DMS153 (cell line): ENCODE data around the gene SPATA6L.
A peak's percentile ranks its signal among the peaks of the same experiment; 100 is the strongest.

Source experiments
- DNase-seq: peaks from one replicate; lab custom pipeline; 2025; lab: John Stamatoyannopoulos, UW

SPATA6L gene, protein sequence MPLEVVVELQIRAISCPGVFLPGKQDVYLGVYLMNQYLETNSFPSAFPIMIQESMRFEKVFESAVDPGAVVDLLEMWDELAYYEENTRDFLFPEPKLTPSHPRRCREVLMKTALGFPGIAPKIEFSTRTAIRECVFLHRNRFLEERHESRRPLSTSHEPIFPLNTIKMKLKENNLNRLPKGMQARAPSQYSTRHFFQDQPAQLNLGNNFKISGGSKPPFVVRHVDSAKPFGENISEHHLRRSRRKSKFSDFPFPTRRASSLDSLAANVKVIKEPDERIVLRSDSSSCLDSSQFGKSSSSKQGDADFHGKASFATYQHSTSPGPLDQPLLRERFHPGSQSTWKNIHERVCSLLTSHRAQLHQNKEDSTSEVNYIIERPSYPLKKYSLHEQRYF

DNA sequence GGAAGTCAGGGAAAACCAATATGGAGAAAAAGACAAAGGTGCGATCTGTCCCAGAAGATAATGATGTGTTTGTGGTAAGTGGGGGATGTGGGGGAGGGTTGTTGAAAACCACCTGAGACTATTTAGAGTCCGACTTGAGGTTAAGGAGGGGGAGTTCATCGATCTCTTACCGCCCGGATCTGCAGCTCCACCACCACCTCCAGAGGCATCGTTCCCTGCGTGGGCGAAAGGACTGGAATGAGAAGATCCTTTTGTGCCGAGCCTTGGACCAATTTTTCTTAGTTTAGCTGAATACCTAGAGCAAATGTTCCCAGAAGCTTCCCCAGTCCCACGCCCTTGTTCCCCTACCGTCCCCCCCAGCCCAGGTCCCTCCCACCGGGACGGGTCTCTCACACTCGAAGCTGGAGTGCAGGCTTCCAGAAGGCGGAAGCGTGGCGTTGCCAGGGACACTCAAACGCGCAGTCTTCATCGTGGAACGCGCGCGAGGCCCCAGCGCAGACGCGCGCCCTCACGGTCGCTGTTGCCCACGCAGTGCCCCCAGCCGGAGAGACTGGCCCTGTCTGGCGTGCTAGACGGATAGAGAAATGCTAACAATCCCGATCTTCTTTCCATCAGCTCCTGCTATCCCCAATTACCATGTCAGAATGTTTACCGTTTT is at the start of gene SPATA6L:
SPATA6L (minus strand) TSS at position 439 of the 658 bp plus-strand sequence; CDS start at position 209, 230 bp downstream.
- DNase-seq: peak; percentile 64

DNA sequence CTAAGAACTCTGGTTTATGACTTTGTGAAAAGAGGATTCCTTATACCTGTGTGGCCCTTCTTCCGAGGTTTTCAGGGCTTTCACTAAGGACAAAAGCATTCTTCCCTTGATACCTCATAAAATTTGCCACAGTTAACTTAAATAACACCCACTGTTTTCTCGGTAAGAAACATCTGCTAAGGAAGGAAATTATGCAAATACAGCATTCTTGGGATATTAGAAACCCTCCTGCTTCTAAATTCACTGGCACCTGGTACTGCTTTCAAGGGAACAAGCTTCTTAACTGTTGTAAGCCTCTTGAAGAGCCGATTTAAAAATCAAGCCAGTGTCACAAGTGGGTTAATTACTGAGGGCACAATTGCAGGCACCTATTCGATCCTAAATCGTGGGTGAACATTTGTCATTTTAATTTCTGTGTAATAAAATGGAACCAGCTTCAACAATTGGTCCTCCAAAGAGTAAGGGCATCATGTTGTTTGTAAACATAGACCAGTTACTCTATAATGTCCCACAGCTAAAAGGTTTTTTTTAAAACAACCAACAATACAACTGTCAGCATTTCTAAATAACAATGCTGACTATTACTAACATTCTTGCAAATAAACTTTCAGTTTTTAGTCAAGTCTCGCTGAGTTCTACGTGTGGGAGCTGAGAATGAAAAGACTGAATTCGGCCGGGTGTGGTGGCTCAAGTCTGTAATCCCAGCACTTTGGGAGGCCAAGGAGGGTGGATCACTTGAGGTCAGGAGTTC is 48.2 kb upstream of the SPATA6L start:
- no peak for DNase-seq

DNA sequence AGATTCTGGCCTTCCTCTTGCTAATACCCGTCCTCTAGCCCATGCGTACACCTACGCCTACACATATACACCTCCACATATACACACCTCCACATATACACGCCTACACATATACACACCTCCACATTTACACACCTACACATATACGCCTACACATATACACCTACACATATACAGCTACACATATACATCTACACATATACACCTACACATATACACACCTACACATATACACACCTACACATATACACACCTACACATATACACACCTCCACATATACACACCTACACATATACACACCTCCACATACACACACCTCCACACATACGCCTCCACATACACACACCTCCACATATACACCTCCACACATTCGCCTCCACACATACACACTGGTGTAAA is 47.6 kb upstream of the SPATA6L start:
- no peak for DNase-seq

DNA sequence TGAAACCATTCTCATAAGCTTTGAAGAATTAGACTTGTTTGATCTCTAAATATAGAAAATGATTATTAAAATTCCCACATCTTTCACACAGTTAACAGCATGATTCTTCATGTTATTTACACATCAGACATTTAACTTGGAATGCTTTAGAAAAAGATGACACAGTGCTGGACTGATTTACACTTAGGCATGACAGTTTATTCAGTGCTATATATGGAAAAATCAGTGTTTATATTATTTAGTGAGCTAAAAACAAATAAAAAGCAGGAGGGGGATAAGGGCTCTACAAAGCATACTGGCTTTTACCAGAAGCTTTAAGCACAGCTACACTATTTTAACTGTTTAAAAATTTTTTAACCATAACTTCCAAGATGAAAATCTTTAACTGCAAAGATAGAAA is 43.1 kb upstream of the SPATA6L start:
- no peak for DNase-seq

DNA sequence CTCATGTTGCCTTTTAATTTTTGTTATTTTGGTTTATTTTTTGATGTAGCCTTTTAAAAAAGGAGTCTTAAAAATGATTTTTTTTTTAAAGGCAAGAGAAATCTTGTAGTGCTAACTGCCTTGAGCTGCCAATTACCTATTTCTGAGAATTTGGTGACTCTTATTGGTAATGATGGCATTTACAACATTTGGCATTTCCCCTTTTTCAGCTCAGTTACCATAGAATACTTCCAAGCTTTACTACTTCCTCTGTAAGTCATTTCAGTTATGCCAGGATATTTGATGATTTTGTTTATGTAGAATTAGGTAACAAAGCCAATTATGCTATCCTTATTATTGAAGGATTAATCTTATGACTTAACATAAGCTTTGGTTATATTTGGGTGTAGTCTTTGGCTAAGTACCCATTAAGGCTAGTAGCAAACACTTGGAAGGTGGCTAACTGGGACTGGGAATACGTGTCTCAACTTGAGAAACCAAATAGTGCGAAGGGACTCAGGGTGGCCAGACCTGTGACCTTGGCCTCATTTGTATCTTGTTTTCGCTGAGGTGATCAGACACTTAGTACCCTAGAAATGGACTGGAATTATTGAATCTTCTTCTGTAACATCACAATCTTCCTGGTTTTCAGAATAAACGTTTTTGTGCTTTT is 40.8 kb upstream of the SPATA6L start:
- DNase-seq: no peak

DNA sequence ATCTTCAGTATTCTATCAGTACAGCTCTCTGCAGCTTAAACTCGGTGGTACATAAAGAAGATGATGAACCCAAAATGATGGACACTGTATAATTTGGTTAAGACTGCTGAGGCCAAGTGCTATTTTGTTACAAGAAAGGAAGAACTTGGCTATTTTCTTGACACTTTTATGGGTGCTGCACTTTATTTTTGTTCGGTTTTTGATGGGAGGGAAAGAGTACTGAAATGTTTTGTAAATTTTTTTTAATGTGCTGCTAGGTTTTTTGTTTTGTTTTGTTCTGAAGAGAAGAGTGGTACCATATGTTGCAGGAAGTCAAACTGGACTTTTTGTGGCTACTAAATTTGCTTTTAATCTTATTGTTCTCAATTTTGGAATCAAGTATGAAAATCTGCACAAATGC is 39.7 kb upstream of the SPATA6L start:
- no peak for DNase-seq

DNA sequence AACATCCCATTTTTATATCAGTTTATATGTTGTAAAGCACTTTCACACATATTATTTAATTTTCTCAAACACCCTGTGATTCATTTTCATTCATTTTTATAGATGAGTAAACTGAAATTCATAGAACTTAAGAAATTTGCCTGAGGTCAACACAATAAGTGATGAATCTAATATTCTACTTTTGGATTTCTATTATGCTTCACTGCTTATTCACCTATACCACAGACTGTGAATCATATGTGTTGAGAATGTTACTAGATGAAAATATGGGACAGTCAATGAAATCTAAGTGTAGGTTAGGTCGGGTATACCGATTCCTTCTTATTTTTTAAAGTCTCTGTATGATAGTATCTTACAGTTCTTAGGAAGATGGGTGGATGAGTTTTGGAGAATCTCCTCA is 37.8 kb upstream of the SPATA6L start:
- DNase-seq: no peak

DNA sequence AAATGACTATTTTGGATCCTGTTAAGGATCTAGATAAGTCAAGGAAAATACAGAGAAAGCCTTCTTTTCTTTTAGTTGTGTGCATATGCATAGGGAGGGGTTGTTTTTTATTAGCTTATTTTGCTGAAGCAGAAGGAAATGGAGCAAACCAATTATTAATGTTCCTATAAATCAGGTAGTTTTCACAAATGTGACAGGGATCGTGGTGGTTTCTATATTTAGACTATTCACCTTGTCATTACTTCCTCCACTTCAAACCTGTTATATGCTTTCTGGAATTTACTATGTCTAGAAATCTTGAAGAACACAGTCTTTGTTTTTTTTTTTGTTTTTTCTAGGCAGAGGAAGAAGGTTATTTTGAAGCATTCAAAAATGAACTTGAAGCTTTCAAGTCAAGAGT is 35.2 kb upstream of the SPATA6L start:
- DNase-seq: no peak

DNA sequence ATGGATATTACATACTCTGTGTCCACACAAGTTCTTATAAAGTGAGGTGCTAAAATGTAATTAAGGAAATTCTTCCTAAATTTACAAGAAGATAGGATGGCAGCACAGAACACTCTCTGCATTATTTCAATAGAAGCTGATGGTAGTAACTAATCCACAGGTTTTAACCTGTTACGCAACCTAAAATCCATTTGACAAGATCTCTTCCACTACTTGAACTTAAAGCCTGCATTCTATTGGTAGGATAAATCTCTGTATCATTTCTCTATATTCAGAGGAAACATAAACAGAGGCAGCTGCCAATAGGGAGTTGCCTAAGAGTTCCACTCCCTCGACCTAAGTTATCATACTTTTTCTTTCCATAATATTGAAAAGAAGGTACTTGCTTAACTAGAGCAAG is 34.7 kb upstream of the SPATA6L start:
- DNase-seq: no peak

DNA sequence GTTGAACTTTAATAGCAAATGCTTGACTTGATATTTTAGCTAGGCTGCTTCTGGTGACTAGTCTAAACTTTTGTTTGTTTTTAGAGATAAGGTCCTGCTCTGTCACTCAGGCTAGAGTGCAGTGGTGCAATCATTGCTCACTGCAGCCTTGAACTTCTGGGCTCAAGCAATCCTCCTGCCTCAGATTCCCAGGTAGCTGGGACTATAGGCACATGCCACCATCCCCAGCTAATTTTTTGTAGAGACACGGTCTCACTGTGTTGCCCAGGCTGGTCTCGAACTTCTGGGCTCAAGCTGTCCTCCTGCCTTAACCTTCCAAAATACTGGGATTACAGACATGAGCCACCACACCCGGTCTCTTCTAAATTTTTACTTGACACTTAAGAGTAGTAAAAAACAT is 33.8 kb upstream of the SPATA6L start:
- DNase-seq: no peak

DNA sequence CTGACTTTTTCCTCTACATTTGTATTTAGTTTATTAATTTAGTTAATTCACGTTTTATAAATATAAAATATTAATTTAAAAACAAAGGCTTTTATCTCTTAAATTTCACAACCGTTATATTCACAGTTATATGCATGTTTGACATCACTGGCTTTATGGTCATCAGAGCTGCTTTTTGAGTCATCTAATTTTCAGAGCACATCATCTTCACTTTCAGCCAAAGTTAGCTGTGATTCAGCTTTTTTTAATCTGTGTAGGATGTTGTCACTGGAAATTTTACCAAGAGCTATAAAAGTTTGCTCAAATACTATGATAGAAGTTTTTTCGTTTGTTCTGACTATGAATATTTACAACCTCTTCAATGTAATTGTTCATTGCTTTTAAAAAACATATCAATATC is 25.5 kb upstream of the SPATA6L start:
- no peak for DNase-seq

DNA sequence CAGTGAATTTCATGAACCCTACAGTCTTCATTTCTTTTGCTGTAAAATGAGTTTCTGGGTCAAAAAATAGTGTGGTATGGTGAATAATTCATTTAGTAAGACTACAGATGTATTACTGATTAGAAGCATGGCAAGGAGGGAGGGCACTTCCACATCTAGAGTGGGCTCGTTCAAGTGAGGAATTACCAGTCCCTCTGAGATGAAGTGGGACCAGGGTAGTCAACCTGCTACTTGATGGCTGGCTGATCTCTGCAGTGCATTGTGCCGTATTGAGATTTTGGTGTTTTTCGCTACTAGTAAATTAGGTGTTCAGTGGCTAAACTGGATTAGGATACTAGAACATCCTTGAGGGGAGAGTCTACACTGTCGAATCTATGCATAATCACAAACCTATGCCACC is 23.9 kb upstream of the SPATA6L start:
- DNase-seq: no peak

DNA sequence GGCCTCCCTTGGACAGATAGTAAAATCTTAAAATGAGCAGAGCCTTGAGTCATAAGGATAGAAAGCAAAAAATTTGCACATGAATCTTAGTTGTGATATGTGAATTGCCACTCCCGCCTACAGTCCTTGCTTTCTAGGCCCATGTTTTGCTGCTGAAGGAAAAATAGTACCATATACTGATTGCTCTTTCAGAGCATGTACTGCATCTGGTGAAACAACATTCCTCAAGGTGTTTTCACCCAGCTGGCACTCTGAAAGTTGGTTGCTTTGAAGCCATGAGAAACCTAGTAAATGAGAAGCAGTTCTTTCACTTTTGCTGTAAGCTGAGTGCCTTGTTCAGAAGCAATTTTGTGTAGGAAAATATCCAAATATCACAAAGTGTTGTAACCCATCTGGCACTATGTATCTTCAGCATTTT is 23.4 kb upstream of the SPATA6L start:
- no peak for DNase-seq

DNA sequence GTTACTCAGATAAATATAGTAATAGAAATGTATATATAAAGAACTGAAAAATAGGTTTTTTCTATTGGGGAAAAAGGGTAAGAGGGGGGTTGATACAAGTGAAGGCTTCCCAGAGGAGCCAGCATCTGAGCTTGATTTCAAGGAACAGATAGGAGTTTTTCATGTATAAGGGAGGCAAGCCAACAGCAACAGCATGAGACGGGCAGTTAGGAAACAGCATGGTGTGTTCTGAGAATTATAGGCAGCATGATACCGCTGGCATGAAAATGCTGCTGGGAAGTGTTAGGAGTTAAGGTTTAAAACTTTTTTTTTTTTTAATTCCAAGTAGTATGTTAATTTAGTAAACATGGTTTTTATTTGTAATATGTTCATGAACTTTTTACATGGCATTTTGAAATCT is 22.7 kb upstream of the SPATA6L start:
- no peak for DNase-seq

DNA sequence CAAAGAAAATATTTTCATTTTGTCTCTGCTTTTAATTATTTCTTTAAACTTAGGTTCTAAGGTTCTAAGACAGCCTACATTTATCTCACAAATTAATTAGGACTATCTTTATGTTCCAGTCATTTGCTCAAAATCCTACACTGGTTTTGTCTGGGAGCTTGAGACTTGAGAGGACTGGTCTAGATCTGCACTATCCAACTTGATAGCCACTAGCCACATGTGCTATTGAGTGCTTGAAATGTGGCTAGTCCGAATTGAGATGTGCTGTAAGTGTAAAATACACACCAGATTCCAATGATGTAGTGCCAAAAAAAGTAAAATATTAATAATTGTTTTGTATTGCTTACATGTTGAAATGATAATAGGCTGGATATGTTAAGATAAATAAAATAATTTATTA is 20.3 kb upstream of the SPATA6L start:
- DNase-seq: no peak

DNA sequence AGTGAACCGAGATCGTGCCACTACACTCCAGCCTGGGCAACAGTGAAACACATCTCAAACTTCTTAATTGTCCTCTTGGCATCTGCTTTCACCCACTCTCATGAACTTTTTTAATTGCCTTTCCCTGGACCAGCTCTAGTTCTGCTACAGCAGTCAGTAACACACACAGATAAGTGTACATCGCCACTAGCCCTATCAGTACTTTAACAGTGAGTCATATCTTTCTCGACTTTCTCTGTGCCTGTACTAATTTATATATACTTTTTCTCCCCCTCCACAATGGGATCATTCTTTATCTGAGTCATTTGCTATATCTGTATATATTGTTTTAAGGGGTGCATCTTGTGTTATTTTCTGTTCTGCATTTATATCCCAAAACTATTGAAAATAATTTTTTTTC is 19.8 kb upstream of the SPATA6L start:
- DNase-seq: no peak

DNA sequence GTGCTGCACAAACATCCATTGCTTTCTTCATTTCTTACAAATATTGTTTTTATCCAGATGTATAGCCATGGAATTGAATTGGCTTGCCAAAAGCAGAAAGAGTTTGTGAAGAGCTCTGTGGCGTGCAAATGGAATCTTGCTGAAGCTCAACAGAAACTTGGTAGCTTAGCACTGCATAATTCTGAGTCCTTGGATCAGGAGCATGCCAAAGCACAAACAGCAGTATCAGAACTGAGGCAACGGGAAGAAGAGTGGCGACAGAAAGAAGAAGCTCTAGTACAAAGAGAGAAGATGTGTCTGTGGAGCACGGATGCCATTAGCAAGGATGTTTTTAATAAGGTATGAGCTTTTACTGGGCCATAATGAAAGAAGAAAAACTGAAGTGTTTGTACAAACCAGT is 18.5 kb upstream of the SPATA6L start:
- DNase-seq: no peak

DNA sequence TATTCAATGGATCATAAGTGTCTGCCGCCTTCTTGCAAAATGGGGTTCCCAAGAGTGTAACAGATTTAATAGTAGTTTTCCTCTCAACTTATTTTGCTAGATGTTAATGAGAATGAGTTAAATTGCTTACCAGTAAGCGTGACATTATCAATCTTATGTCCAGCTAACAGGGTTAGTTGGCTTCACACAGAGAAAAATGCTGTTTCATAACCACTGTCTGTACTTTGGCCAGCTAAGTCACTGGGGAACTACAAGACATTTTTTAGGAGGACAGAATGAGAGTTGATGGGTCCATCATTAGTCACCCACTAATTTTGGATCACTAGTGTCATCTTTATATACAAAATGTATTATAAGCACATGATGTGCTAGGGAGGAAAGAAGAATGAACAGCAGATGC is 14.5 kb upstream of the SPATA6L start:
- DNase-seq: no peak

DNA sequence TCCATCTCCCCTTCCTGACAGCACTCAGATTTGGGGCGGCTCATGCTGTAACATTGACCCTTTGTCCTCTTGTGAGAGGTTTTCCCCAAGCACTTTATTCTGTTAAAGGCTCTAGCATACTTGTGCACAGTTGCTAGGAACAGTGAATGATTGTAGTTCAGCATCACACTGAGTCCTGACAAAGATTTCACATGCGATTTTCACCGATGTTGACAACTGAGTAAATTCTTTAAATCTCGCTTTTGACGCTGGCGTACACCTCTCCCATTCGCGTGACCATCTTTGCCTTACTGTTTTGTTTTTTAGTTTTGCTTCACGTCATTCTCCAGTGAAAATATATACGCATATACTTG is 13.9 kb upstream of the SPATA6L start:
- DNase-seq: no peak

DNA sequence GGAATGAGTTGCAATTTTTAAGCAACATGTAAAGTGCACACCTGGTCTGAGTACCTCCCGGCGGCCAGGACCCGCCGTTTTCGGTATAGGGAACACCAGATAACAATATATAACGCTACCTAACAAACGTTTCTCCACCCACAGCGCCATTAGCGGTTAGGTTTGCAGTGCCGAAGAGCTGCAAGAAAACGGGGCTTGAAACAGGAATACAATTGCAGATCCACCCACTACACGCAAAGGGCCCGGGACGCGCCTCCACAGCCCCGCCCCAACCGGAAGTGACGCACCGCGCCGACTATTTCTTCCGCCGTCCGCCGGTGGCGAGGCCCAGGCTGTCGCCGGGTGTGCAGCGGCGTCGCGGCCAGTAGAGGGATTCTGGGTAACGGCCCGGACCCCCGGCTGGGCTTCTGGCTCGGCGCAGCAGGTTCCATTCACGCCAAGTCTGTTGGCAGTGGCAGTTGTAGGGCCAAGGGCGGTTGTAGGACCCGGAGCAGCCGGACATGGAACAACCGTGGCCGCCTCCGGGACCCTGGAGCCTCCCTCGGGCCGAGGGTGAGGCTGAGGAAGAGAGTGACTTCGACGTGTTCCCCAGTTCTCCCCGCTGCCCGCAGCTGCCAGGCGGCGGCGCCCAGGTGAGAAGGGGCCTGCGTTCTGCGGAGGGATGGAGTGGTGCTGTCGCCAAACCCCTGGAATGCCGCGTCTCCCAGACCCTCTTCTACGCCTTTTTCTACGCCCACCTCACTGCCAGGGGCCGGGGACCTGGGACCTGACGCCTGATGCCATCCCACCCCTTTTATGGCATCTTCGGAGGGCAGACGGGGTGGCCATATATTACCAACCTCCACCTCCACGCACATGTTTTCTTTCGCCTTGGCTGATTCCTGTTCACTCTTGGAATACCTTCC is 13.2 kb upstream of the SPATA6L start, which contains the start of gene CDC37L1:
CDC37L1 (plus strand) TSS at position 302 of the 905 bp plus-strand sequence; CDS start at position 501, 199 bp downstream.
- peak; percentile 91 for DNase-seq

DNA sequence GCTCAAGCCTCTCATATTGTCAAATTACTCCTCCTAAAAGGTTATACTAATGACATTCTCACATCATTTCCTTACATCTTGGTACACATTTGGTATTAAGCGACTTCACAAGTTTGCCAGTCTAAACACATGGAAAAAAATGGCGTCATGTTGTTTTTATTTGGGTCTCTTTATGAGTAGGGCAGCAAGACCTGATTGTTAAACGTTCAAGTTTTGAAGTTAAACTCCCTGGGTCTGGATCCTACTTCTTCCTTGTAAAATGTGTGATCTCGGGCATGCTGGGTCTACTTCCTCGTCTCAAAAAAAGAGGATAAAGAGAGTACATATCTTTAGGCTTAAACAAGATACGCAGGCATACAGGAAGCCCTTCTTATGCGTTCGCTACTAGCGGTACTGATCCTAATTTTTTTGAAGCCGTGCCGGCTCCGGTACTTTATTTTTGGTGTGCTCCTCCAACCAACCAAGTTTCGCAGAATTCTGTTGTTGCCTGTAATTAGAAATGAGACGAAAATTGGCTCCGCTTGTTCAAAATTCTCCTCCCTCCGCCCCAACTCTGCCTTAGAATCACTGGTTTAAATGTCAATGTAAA is 12.5 kb upstream of the SPATA6L start:
- no peak for DNase-seq
